ENCODE data around the gene FOXN1.

The FOXN1 gene

DNA sequence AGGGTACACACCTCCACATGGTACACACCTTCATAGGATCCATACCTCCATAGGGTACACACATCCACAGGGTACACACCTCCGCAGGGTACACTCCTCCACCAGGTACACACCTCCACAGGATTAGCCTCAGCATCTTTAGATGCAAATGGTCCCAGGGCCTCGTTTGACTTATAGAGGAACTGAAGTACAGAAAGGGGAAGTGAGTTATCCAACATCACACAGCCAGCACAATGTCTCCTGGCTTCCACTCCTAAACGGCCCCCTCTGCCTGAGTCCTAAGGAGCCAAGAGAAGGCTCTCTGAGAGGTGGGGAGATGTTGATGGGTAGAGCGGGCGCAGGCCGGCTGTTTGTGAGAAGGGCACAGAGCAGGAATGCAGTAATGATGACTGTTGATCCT lies 12.0 kb downstream of the FOXN1 start:
- Histone ChIP-seq H4K8ac (ENCODE audit: low read depth, low read length) (no peak overlapping the region), H4K91ac (ENCODE audit: low read depth, low read length) (no peak overlapping the region), H3K79me2 (ENCODE audit: control insufficient read depth, insufficient read depth, low read length, poor library complexity) (no peaks in the 10 kb centered on the region), H3K18ac (ENCODE audit: low read length) (no peak overlapping the region), H3K14ac (ENCODE audit: low read length) (no peak overlapping the region), H3K4me3 (ENCODE audit: low read depth, low read length) (no peak overlapping the region), H3K79me1 (ENCODE audit: low read length) (no peaks in the 10 kb centered on the region), H4K12ac (ENCODE audit: low read depth, low read length) (no peak overlapping the region), H3K4ac (ENCODE audit: low read depth, low read length) (no peak overlapping the region), H2AFZ (ENCODE audit: insufficient read depth, low read length, poor library complexity) (no peak overlapping the region), H3K9me3 (ENCODE audit: insufficient read depth, low read depth, low read length) (peaks cover 10% of the 10 kb centered on the region), H2BK12ac (ENCODE audit: low read length) (no peak overlapping the region), H3K27ac (ENCODE audit: low read depth, low read length) (no peak overlapping the region), H3K23ac (ENCODE audit: low read length) (no peak overlapping the region), H2BK120ac (ENCODE audit: insufficient read depth, low read length, poor library complexity) (no peak overlapping the region), H2AK5ac (ENCODE audit: low read length) (no peak overlapping the region), H3K36me3 (ENCODE audit: control insufficient read depth in 1 of 2, insufficient read depth in 2 of 2, low read length in 2 of 2) (no peaks in the 10 kb centered on the region), H3K27me3 (ENCODE audit: insufficient read depth, low read length) (no peaks in the 10 kb centered on the region), H2BK5ac (ENCODE audit: low read depth, low read length, poor library complexity) (no peak overlapping the region), H3K4me2 (ENCODE audit: low read length) (no peak overlapping the region), H3K9ac (ENCODE audit: low read length) (no peak overlapping the region), H3K4me1 (ENCODE audit: control insufficient read depth in 1 of 2, insufficient read depth in 2 of 2, low read length in 2 of 2) (no peaks in the 10 kb centered on the region)
- no peak for DNase-seq
- WGBS (ENCODE audit: extremely low coverage, insufficient coverage, insufficient read length) = no CpG with 5 or more reads among the region's 6 CpGs

DNA sequence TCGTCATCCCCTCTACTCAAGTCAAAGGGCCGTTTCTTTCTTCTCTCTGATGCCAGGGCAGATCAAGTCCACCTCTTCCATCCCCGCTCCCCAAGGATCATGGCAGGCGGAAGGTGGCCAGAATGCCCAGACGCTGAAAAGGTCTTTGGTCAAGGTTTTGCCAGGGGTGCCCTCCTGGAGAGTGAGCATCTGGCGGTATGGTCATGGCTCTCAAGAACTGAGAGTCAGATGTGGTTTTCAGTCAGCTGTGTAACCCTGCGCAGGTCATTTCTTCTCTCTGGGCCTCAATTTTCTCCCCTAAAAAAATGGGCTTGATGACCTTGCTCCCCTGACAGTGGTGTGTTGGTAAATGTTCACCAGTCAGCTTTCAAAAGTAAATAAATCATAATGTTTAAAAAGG lies 12.4 kb downstream of the FOXN1 start:
- Histone ChIP-seq H3K9me3 (ENCODE audit: insufficient read depth, low read depth, low read length) (peaks cover 10% of the 10 kb centered on the region), H3K23ac (ENCODE audit: low read length) (no peak overlapping the region), H3K4me3 (ENCODE audit: low read depth, low read length) (no peak overlapping the region), H3K27ac (ENCODE audit: low read depth, low read length) (no peak overlapping the region), H3K14ac (ENCODE audit: low read length) (no peak overlapping the region), H3K4me2 (ENCODE audit: low read length) (no peak overlapping the region), H3K4ac (ENCODE audit: low read depth, low read length) (no peak overlapping the region), H4K12ac (ENCODE audit: low read depth, low read length) (no peak overlapping the region), H3K36me3 (ENCODE audit: control insufficient read depth in 1 of 2, insufficient read depth in 2 of 2, low read length in 2 of 2) (no peaks in the 10 kb centered on the region), H3K79me2 (ENCODE audit: control insufficient read depth, insufficient read depth, low read length, poor library complexity) (no peaks in the 10 kb centered on the region), H2AFZ (ENCODE audit: insufficient read depth, low read length, poor library complexity) (no peak overlapping the region), H2BK120ac (ENCODE audit: insufficient read depth, low read length, poor library complexity) (no peak overlapping the region), H2AK5ac (ENCODE audit: low read length) (no peak overlapping the region), H4K8ac (ENCODE audit: low read depth, low read length) (no peak overlapping the region), H4K91ac (ENCODE audit: low read depth, low read length) (no peak overlapping the region), H2BK5ac (ENCODE audit: low read depth, low read length, poor library complexity) (no peak overlapping the region), H3K79me1 (ENCODE audit: low read length) (no peaks in the 10 kb centered on the region), H3K4me1 (ENCODE audit: control insufficient read depth in 1 of 2, insufficient read depth in 2 of 2, low read length in 2 of 2) (no peaks in the 10 kb centered on the region), H2BK12ac (ENCODE audit: low read length) (no peak overlapping the region), H3K27me3 (ENCODE audit: insufficient read depth, low read length) (no peaks in the 10 kb centered on the region), H3K18ac (ENCODE audit: low read length) (no peak overlapping the region), H3K9ac (ENCODE audit: low read length) (no peak overlapping the region)
- DNase-seq = no peak
- no CpG with 5 or more reads among the region's 7 CpGs for WGBS (ENCODE audit: extremely low coverage, insufficient coverage, insufficient read length)

DNA sequence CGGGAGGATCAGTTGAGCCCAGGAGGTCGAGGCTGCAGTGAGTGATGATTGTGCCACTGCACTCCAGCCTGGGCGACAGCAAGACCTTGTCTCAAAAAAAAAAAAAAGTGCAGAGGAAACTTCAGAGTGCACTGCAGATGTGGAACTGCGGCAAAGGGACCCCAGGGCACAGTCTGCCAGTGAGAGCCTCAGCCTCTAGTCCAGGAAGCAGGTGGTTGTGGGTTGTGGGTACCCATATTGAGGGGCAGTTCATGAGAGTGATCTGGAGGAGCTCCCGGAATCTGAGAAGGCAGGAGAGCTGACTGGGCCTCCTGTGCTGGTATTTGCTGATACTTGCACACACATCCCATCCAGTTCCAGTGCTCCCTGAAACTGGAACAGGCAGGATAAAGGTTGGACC lies 13.1 kb downstream of the FOXN1 start:
- Histone ChIP-seq H3K27me3 (ENCODE audit: insufficient read depth, low read length) (no peaks in the 10 kb centered on the region), H3K9ac (ENCODE audit: low read length) (no peak overlapping the region), H3K4me2 (ENCODE audit: low read length) (no peak overlapping the region), H3K9me3 (ENCODE audit: insufficient read depth, low read depth, low read length) (peaks cover 10% of the 10 kb centered on the region), H3K23ac (ENCODE audit: low read length) (no peak overlapping the region), H3K79me2 (ENCODE audit: control insufficient read depth, insufficient read depth, low read length, poor library complexity) (no peaks in the 10 kb centered on the region), H3K4me1 (ENCODE audit: control insufficient read depth in 1 of 2, insufficient read depth in 2 of 2, low read length in 2 of 2) (no peaks in the 10 kb centered on the region), H3K4ac (ENCODE audit: low read depth, low read length) (no peak overlapping the region), H3K79me1 (ENCODE audit: low read length) (no peaks in the 10 kb centered on the region), H3K27ac (ENCODE audit: low read depth, low read length) (no peak overlapping the region), H4K8ac (ENCODE audit: low read depth, low read length) (no peak overlapping the region), H2BK5ac (ENCODE audit: low read depth, low read length, poor library complexity) (no peak overlapping the region), H4K12ac (ENCODE audit: low read depth, low read length) (no peak overlapping the region), H2AK5ac (ENCODE audit: low read length) (no peak overlapping the region), H3K14ac (ENCODE audit: low read length) (no peak overlapping the region), H3K4me3 (ENCODE audit: low read depth, low read length) (no peak overlapping the region), H2BK12ac (ENCODE audit: low read length) (no peak overlapping the region), H3K18ac (ENCODE audit: low read length) (no peak overlapping the region), H4K91ac (ENCODE audit: low read depth, low read length) (no peak overlapping the region), H3K36me3 (ENCODE audit: control insufficient read depth in 1 of 2, insufficient read depth in 2 of 2, low read length in 2 of 2) (no peaks in the 10 kb centered on the region), H2BK120ac (ENCODE audit: insufficient read depth, low read length, poor library complexity) (no peak overlapping the region), H2AFZ (ENCODE audit: insufficient read depth, low read length, poor library complexity) (no peak overlapping the region)
- no peak for DNase-seq
- WGBS (ENCODE audit: extremely low coverage, insufficient coverage, insufficient read length) = no CpG with 5 or more reads among the region's 5 CpGs

DNA sequence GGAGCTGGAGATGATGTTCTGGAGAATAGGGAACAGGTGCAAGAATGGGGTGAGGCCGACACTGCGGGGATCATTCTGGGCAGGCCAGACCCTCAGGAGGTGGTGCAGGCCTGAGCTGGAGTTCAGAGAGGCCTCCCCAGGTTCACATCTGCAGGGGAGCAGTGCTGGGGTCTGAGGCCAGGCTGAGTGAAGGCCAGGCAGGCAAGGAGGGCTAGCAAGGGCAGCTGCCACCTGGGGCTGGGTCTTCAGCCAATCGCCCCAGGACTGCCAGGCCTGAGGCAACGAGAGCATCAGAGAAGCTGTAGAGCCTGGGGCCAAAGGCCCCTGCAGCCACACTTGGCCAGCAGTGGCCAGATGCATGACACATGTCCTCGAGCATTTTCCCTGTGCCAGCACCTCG lies 14.5 kb downstream of the FOXN1 start:
- H3K4me2 ChIP-seq (ENCODE audit: low read length) = no peak overlapping the region
- no peak overlapping the region for H3K27ac ChIP-seq (ENCODE audit: low read depth, low read length)
- no peak overlapping the region for H3K4me3 ChIP-seq (ENCODE audit: low read depth, low read length)
- no peaks in the 10 kb centered on the region for H3K79me1 ChIP-seq (ENCODE audit: low read length)
- H2AFZ ChIP-seq (ENCODE audit: insufficient read depth, low read length, poor library complexity) = no peak overlapping the region
- no peak overlapping the region for H3K23ac ChIP-seq (ENCODE audit: low read length)
- peaks cover 8 to 9% of the 10 kb centered on the region in 2 experiments for H3K4me1 ChIP-seq (ENCODE audit: control insufficient read depth in 1 of 2, insufficient read depth in 2 of 2, low read length in 2 of 2)
- H3K14ac ChIP-seq (ENCODE audit: low read length) = no peak overlapping the region
- no peak overlapping the region for H2BK12ac ChIP-seq (ENCODE audit: low read length)
- H4K12ac ChIP-seq (ENCODE audit: low read depth, low read length) = no peak overlapping the region
- H4K8ac ChIP-seq (ENCODE audit: low read depth, low read length) = no peak overlapping the region
- H3K36me3 ChIP-seq (ENCODE audit: control insufficient read depth in 1 of 2, insufficient read depth in 2 of 2, low read length in 2 of 2) = no peaks in the 10 kb centered on the region
- H3K9me3 ChIP-seq (ENCODE audit: insufficient read depth, low read depth, low read length) = peaks cover 5% of the 10 kb centered on the region
- no peak overlapping the region for H2BK5ac ChIP-seq (ENCODE audit: low read depth, low read length, poor library complexity)
- H3K27me3 ChIP-seq (ENCODE audit: insufficient read depth, low read length) = no peaks in the 10 kb centered on the region
- DNase-seq = no peak
- H3K9ac ChIP-seq (ENCODE audit: low read length) = no peak overlapping the region
- no peak overlapping the region for H3K4ac ChIP-seq (ENCODE audit: low read depth, low read length)
- H2AK5ac ChIP-seq (ENCODE audit: low read length) = no peak overlapping the region
- H3K79me2 ChIP-seq (ENCODE audit: control insufficient read depth, insufficient read depth, low read length, poor library complexity) = no peaks in the 10 kb centered on the region
- no peak overlapping the region for H4K91ac ChIP-seq (ENCODE audit: low read depth, low read length)
- H2BK120ac ChIP-seq (ENCODE audit: insufficient read depth, low read length, poor library complexity) = no peak overlapping the region
- no CpG with 5 or more reads among the region's 6 CpGs for WGBS (ENCODE audit: extremely low coverage, insufficient coverage, insufficient read length)
- H3K18ac ChIP-seq (ENCODE audit: low read length) = no peak overlapping the region

All from trophoblast cell (in vitro differentiated cells and primary cell).